Globus pallidus (tissue), 1 donor: ENCODE data around the gene MRI1.
"Not testable (repeated sequence)": the region's sequence is repeated elsewhere in the genome, so short reads cannot be mapped to it uniquely, and the experiment has no call there.

Experiments
- DNase-seq: peaks from one replicate; pipeline ENCODE4 v3.0.0-alpha.2; 2015; ENCODE audit warnings: low spot score

The MRI1 gene

GRCh38 chr19:13764101-13764807 lies at the start of gene MRI1:
TSS of gene MRI1 (plus strand) at chr19:13764522. CDS start at chr19:13764589, 67 bp downstream.
- DNase-seq, result peak; percentile 66

DNA sequence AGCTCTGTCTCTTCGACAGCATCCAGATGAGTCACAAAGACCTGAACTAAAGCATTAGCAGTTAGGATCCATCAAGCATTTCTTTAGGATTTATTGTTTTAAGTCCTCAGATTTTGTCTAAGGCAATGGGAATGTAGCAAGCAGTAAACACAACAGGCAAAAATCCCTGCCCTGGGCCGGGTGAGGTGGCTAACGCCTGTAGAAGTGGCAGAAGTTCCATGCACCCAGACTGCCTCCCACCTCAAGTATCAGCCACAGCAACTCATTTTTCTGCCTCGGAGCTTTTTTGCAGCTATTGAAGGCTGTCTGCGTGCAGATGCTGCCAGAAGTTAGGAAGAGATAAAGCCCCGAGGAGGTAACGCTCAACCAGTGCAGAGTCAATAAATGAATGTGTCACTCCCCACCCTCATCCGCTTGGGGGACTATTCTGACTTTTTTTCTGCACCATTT lies 47.1 kb upstream of the MRI1 start:
- no peak for DNase-seq

DNA sequence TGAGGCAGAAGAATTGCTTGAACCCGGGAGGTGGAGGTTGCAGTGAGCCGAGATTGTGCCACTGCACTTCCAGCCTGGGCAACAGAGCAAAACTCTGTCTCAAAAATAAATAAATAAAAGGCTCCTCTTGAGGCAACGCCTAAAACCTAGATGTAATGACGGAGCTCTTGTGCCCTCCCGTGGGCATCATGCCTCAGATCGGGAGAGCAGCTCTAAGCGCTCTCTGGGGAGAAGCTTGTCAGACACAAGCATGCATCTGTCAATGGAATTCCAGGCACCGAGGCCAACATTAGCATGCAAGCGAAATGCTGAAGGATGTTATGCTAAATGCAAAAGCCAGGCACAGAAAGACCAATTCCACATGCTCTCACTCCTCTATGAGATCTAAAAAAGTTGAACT lies 45.6 kb upstream of the MRI1 start:
- DNase-seq, result peak; percentile 67

DNA sequence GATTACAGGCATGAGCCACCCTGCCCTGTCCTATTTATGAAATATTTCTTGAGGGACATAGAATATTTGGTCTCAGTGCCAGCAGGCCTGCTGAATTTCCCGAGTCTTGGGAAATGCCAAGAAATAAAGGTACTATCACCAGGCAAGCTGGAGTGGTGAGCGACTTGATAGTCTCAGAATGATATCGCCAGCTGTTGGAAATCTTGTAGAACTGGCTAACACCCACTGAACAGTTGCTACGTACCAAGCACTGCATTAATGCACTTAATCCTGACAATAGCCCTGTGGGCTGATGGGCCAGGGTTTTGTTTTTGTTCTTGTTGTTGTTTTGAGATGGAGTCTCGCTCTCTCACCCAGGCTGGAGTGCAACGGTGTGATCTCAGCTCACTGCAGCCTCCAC lies 42.2 kb upstream of the MRI1 start:
- no peak for DNase-seq

GRCh38 chr19:13723206-13723605 lies 41.1 kb upstream of the MRI1 start:
- no peak for DNase-seq

GRCh38 chr19:13726323-13726722 lies 38.0 kb upstream of the MRI1 start:
- no peak for DNase-seq

DNA sequence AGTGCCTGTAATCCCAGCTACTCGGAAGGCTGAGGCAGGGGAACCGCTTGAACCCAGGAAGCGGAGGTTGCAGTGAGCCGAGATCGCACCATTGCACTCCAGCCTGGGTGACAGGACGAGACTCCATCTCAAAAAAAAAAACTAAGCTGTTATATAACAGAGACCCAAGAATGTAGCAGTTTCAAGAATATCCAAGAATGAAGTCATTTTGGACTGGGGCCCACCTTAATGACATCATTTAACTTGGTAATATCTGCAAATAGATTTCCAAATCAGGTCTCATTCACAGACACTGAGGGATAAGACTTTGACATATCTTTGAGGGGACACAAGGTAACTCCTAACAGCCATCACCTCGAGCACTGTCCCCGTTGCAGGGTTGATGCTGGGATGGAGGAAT lies 36.5 kb upstream of the MRI1 start:
- no peak for DNase-seq

DNA sequence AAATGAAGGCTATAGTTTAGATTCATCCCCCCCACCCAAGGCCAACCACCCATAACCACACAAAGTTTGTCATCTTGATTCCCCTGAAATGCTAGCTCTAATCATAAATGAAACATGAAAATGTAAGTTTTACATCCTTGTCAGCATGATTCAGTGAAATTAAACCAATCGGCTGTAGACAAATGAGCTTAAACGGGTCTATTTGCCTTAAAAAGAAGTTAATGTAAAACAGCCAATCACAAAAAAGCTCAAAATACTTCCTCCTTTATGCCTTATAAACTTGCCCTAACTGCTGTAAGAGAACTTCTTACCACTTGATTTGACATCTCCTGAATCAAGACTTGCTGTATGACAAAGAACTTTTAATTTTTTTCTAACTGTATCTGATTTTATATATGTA lies 34.5 kb upstream of the MRI1 start:
- no peak for DNase-seq

GRCh38 chr19:13731147-13731964 lies 33.0 kb upstream of the MRI1 start:
- DNase-seq, result peak; percentile 98

- DNase-seq, result no peak
Measured at GRCh38 chr19:13732337-13732736, 32.0 kb upstream of the MRI1 start.

DNA sequence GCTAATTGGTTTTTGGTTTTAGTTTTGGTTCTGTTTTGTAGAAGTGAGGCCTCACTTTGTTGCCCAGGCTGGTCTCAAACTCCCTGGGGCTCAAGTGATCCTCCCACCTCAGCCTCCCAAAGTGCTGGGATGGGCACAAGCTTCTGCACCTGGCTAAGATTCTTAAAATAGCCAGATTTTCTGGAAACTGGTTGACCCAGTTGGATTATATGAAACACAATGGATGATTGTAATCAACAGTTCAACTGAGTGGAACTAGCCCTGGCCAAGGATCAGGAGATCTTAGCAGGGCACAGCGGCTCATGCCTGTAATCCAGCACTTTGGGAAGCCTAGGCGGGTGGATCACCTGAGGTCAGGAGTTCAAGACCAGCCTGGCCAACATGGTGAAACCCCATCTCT lies 29.6 kb upstream of the MRI1 start:
- DNase-seq, result no peak

DNA sequence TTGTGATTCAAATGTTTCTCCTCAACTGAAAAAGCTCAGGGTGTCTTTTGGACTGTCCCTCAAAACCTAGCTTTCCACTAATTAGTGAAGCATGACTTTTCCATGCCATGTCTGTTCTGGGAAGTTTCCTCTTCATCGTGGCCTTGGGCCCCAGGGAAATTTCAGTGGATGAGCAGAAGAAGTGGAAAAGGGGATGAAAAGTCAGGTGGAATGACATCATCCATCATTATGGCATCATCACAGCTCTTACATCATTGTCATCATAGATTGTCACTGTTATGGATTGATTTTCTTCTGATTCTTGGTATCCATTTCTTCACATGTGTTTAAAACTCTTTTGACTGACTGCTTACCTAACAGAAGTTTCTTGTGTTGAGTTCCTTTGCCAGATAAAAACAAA lies 26.2 kb upstream of the MRI1 start:
- DNase-seq, result no peak

- no peak for DNase-seq
Measured at GRCh38 chr19:13741893-13742292, 22.4 kb upstream of the MRI1 start.

- no peak for DNase-seq
Measured at GRCh38 chr19:13742756-13743155, 21.6 kb upstream of the MRI1 start.

DNA sequence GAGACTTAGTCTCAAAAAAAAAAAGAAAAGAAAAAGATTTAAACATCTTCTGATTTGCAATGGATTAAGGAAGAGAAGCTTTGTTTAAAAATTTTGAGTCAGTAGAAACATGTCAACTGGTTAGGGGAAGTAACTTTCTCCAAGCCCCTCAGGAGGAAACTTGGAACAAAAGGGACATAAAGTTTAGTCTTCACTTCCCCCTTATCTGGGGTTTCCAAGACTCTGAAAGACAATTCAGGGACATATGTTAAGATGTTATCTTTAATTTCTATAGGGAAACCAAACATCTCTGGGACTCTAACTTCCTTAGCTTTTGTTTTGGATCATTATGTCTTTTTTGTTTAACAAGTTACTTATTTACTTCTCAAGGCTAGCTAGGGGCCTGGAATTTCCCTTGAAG lies 20.1 kb upstream of the MRI1 start:
- no peak for DNase-seq

DNA sequence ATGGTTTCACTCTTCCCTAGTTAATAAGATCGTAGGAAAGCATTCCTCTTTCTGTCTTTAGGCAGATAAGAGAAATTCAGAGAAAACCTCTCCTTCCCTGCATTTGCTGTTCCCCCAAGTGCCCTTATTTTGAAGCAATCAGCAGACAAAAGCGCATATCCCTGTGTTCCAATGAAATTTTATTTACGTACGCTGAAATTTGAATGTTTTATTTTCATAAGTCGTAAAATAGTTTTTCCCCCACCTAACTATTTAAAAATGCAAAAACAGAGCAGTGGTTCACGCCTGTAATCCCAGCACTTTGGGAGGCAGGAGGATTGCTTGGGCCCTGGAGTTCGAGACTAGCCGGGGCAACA lies 17.2 kb upstream of the MRI1 start:
- no peak for DNase-seq

GRCh38 chr19:13748169-13748828 lies 16.0 kb upstream of the MRI1 start:
- no peak for DNase-seq

DNA sequence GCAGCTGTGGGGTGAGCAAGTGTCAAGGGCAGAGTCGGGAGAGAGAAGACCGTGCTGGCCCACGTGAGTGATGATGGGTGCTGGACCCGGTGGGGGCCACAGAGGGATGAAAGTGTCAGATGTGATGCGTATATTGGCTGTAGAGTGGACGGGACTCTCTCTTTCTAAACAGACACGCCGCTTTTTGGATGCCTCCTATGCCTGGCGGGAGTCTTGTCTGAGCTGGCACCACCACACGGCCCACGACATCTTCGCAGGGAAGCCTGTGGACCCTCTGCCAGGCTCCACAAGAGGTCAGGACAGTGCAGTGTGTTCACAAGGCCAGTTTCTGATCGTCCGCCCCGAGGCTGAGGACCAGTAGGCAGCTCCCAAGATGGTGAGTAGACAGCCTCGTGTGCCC lies 12.9 kb upstream of the MRI1 start:
- no peak for DNase-seq

DNA sequence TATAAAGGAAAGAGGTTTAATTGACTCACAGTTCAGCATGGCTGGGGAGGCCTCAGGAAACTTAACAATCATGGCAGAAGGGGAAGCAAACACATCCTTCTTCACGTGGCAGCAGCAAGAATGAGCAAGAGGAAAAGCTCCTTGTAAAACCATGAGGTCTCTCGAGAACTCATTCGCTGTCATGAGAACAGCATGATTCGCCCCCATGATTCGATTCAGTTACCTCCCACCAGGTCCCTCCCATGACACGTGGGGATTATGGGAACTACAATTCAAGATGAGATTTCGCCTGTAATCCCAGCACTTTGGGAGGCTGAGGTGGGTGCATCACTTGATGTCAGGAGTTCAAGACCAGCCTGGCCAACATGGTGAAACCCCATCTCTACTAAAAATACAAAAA lies 10.7 kb upstream of the MRI1 start:
- not testable (repeated sequence) for DNase-seq

GRCh38 chr19:13756210-13756609 lies 8.1 kb upstream of the MRI1 start:
- DNase-seq, result no peak

- no peak for DNase-seq
Measured at GRCh38 chr19:13757805-13758772, 6.2 kb upstream of the MRI1 start.

DNA sequence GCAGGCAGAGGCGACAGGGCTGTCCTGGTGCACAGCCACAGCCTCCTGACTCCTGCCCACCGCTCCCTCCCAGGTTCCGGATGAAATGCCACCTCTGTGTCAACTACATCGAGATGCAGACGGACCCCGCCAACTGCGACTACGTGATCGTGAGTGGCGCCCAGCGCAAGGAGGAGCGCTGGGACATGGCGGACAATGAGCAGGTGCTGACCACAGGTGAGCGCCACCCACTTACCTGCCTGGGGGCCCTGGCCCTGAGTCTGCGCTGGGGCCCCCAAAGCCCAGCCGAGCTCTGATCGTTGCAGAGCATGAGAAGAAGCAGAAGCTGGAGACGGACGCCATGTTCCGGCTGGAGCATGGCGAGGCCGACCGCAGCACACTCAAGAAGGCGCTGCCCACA lies 5.5 kb upstream of the MRI1 start:
- no peak for DNase-seq
